Stimulated activated CD8-positive, alpha-beta memory T cell treated with anti-CD3 and anti-CD28 coated beads, Interleukin-7, amount 100 ng/mL, for 48 hours (primary cell): ENCODE measurements around the gene GAREM2.

Experiments
- DNase-seq, 2 donors: peaks; one replicate each; pipeline ENCODE4 v3.0.0-alpha.2; 2020; ENCODE audit warnings: low read depth in 1 of 2; ENCODE audit errors: extremely low read depth in 1 of 2

GAREM2 gene

GRCh38 chr2:26185954-26186770 is 13.3 kb downstream of the GAREM2 start:
- no peak for DNase-seq

GRCh38 chr2:26187114-26187513 is 14.2 kb downstream of the GAREM2 start:
- DNase-seq, result no peak

GRCh38 chr2:26187537-26188104 is 14.7 kb downstream of the GAREM2 start:
- DNase-seq, result no peak

GRCh38 chr2:26189123-26189522 is 16.2 kb downstream of the GAREM2 start:
- no peak for DNase-seq

GRCh38 chr2:26189751-26190150 is 16.9 kb downstream of the GAREM2 start:
- DNase-seq, result no peak

- no peak for DNase-seq
Observed at GRCh38 chr2:26190369-26190768, 17.5 kb downstream of the GAREM2 start.

- DNase-seq, result no peak
Observed at GRCh38 chr2:26191316-26192159, 18.6 kb downstream of the GAREM2 start.

- no peak for DNase-seq
Observed at GRCh38 chr2:26193578-26194231, 20.8 kb downstream of the GAREM2 start.

GRCh38 chr2:26195040-26195984 is 22.4 kb downstream of the GAREM2 start:
- no peak for DNase-seq

- DNase-seq, result no peak
Observed at GRCh38 chr2:26196683-26197418, 24.0 kb downstream of the GAREM2 start.

GRCh38 chr2:26197516-26197915 is 24.6 kb downstream of the GAREM2 start:
- DNase-seq, result no peak

- DNase-seq, result no peak
Observed at GRCh38 chr2:26202981-26203490, 30.1 kb downstream of the GAREM2 start.

GRCh38 chr2:26203906-26204305 is 31.0 kb downstream of the GAREM2 start:
- DNase-seq, result no peak

- no peak for DNase-seq
Observed at GRCh38 chr2:26212011-26212410, 39.1 kb downstream of the GAREM2 start.

GRCh38 chr2:26214759-26215158 is 41.9 kb downstream of the GAREM2 start:
- DNase-seq, result no peak

- DNase-seq, result no peak
Observed at GRCh38 chr2:26215833-26216232, 42.9 kb downstream of the GAREM2 start.

GRCh38 chr2:26216587-26216986 is 43.7 kb downstream of the GAREM2 start:
- no peak for DNase-seq

GRCh38 chr2:26217720-26218119 is 44.8 kb downstream of the GAREM2 start:
- no peak for DNase-seq

- no peak for DNase-seq
Observed at GRCh38 chr2:26223018-26223417, 50.1 kb downstream of the GAREM2 start.
